Esophagus squamous epithelium (tissue), 4 donors: ENCODE measurements around the gene KRTAP10-4.

Experiments
- POLR2A ChIP-seq, 4 donors: fragments of 450-650 bp; IDR thresholded peaks; one replicate each; pipeline ENCODE4 v1.6.1; 2017; ENCODE audit warnings: antibody characterized with exemption in 4 of 4, mild to moderate bottlenecking in 4 of 4, moderate library complexity in 3 of 4
- TF ChIP-seq, protein P1 (sequence below), 6 experiments: fragments of 450-650 bp in 4 of 6; fragments of 200-600 bp in 2 of 6; sonication (generic) in 2 of 6; IDR thresholded peaks; one replicate each; pipeline ENCODE4 v1.5.1; 2016 to 2019; ENCODE audit warnings: antibody characterized with exemption in 6 of 6, mild to moderate bottlenecking in 4 of 6, moderate library complexity in 4 of 6

DNA sequence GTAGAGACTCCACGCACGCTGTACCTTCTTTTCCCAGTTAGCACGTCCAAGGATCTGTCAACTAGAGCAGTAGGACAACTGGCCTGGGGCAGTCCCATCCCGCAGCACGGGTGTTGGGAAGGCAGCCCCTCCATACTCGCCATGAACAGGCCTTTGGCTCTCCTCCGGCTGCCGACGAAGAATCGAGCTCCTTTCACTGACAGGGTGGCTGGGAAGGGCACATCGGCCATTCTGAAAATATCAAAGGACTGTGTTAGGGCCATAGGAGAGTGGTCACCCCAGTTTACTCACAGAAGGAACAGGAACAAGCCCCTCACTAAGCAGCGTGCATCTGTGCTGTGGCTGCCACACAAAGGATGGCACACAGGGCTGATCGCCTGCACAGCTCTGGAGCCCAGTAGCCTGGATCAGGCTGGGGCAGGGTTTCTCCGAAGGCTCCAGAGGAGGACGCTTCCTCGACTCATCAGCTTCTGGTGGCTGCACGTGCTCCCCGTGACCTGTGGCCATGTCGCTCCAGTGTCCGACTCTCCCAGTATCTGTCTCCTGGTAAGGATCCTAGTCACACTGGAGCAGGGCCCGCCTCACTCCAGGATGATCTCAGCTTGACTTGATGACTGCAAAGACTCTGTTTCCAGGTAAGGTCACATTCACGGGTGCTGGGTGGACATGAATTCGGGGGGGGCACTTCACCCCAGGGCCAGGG is 42.5 kb upstream of the KRTAP10-4 start:
- TF ChIP-seq POLR2A (IDR thresholded peaks at IDR 0.05) = no peak
- TF ChIP-seq, protein P1, sequence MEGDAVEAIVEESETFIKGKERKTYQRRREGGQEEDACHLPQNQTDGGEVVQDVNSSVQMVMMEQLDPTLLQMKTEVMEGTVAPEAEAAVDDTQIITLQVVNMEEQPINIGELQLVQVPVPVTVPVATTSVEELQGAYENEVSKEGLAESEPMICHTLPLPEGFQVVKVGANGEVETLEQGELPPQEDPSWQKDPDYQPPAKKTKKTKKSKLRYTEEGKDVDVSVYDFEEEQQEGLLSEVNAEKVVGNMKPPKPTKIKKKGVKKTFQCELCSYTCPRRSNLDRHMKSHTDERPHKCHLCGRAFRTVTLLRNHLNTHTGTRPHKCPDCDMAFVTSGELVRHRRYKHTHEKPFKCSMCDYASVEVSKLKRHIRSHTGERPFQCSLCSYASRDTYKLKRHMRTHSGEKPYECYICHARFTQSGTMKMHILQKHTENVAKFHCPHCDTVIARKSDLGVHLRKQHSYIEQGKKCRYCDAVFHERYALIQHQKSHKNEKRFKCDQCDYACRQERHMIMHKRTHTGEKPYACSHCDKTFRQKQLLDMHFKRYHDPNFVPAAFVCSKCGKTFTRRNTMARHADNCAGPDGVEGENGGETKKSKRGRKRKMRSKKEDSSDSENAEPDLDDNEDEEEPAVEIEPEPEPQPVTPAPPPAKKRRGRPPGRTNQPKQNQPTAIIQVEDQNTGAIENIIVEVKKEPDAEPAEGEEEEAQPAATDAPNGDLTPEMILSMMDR (IDR thresholded peaks at IDR 0.05) = no peak
